Body of pancreas (tissue), 4 donors: Measurements from ENCODE around the gene TSPAN33.

Experiments
- CTCF ChIP-seq, 7 experiments: fragments of 450-650 bp in 4 of 7; fragments of 200-600 bp in 3 of 7; sonication (generic) in 3 of 7; IDR thresholded peaks; one replicate each; pipeline ENCODE4 v1.5.1; 2016 to 2019; ENCODE audit warnings: antibody characterized with exemption in 7 of 7
- POLR2A ChIP-seq, 3 donors: fragments of 450-650 bp; IDR thresholded peaks; one replicate each; pipeline ENCODE4 v1.6.1; 2016; ENCODE audit warnings: antibody characterized with exemption in 3 of 3, mild to moderate bottlenecking in 2 of 3

DNA sequence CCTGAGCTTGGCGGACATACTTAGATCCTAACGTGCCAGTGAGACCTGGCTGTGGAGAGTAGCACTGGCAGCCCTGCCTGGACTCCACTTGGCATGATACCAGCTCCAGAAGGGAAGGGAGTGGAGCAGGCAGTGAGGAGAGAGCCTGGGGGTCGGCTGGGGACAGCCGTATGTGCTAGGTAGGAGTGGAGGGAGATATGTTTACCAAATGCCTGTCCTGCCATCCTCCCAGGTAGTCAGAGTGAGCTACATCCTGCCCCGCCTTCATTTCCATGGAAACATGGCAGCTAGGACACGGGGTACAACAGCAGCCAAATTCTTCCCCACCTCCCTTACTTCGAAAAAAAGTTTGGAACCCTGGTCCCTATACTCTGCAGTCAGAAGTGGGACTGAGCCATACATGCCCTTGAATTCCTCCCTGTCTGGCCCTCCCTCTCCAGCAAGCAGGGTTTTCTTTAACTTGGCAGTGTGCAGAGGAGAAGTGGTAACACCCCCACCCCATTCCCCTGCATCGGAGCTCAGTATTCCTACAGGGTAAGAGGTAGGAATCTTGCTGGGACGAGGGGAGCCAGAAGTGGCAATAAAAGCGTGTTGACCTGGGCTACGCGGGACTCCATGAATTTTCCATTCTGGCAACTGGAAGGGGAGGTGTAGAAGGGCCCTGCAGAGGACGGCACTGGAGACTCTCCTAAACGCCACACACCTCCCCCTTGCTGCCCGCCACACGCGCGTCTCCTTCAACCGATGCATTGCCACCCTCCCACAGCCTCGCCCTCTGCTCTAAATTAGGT is 23.9 kb downstream of the TSPAN33 start:
- TF ChIP-seq CTCF (IDR thresholded peaks at IDR 0.05), result no peak
- no peak for TF ChIP-seq POLR2A (IDR thresholded peaks at IDR 0.05)
